Activated CD4-positive, alpha-beta T cell treated with anti-CD3 and anti-CD28 coated beads for 36 hours (primary cell): Measurements from ENCODE around the gene SUPT5H. TPM values are rescaled to one million over a fixed set of nuclear protein-coding genes. Genes with fewer than 3 reads are reported as not detected.
A peak's percentile ranks its signal among the peaks of the same experiment; 100 is the strongest.

Experiments used
- ATAC-seq: fragments of 200-7000 bp; cut with Tn5 transposase; one replicate; pipeline ENCODE4 v1.10.0; 2021; ENCODE audit warnings: mild to moderate bottlenecking, moderate library complexity
- CTCF ChIA-PET: fragments of 350-600 bp; sonication (Branson Sonifier 250); formaldehyde crosslinking; loops from one replicate; lab custom pipeline; 2021; ENCODE audit warnings: antibody characterized with exemption; lab: Charles Lee
- POLR2A ChIA-PET: fragments of 350-600 bp; sonication (Branson Sonifier 250); formaldehyde crosslinking; loops from one replicate; lab custom pipeline; 2021; ENCODE audit warnings: antibody characterized with exemption, inconsistent platforms; lab: Charles Lee
- DNase-seq: peaks from one replicate; pipeline ENCODE4 v3.0.0-alpha.2; 2020
- H3K27ac Mint-ChIP-seq: one replicate; pipeline ENCODE4 v1.8.0; 2021; ENCODE audit warnings: mixed read lengths
- H3K27me3 Mint-ChIP-seq: one replicate; pipeline ENCODE4 v1.8.0; 2021; ENCODE audit warnings: mixed read lengths
- H3K36me3 Mint-ChIP-seq: one replicate; pipeline ENCODE4 v1.8.0; 2021; ENCODE audit warnings: low read depth, mixed read lengths
- H3K4me1 Mint-ChIP-seq: one replicate; pipeline ENCODE4 v1.8.0; 2021; ENCODE audit warnings: mixed read lengths
- H3K4me3 Mint-ChIP-seq: one replicate; pipeline ENCODE4 v1.8.0; 2021; ENCODE audit warnings: mild to moderate bottlenecking, moderate library complexity, mixed read lengths
- H3K9me3 Mint-ChIP-seq: one replicate; pipeline ENCODE4 v1.8.0; 2021; ENCODE audit warnings: low read depth, mixed read lengths
- intact Hi-C, 2 experiments: fragments of 100-400 bp; cut with DNase I in 1 of 2; cut with micrococcal nuclease in 1 of 2; formaldehyde crosslinking; loops; one replicate each; pipeline versions ENCODE4 v1.14.2 to v1.15.1; 2022 to 2024; cut with DNase I, micrococcal nuclease
- total RNA-seq, 2 experiments: library from RNA; stranded (reverse); gene quantifications; one replicate each; pipeline ENCODE4 v1.2.3, GENCODE V29; 2021

The SUPT5H gene
- total RNA-seq, 2 experiments from 2014 or later, result 157 to 165 TPM

DNA sequence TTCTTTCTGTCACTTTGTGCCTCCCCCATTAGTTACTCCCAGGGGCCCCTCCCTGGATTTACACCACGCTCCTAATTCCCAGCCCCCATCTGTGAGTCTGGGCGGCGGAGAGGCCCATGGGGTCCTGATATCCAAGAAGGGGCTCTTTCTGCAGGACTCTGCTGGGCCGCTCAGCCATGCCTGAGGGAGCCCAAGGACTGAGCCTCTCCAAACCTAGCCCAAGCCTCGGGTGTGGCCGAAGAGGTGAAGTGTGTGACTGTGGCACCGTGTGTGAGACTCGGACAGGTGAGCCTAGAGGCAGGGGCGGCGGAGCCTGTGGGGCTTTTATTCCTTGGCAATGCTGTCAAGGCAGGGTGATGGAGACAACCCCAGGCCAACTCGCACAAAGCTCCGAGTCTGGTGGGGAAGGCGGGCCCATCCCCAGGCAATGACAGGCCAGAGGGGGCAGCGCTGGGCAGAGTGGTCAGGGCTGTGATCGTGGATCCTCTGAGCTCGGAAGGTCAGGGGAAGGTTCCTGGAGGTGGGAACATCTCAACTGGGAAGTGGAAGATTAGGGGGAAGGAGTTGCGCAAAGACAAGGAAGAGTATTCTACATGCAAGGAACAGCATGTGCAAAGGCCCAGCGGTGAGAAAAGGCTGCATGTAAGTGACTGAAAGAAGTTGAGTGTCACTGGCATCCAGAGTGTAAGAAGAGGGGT lies 31.3 kb upstream of the SUPT5H start:
- ChIA-PET POLR2A (interaction anchor here (1.1 kb wide), 1 partner anchor 22 kb away, joined by 3 read pairs; the partner anchor contains the start of gene RPS16), CTCF (interaction anchor here (0.6 to 0.9 kb wide), 4 partner anchors 10 to 86 kb away, joined by 3 read pairs; no protein-coding TSS in a partner anchor)
- H3K27me3 Mint-ChIP-seq, result no peaks in the 10 kb centered on the region
- peak overlapping the region; percentile 73 for H3K4me3 Mint-ChIP-seq
- H3K4me1 Mint-ChIP-seq, result peaks cover 32% of the 10 kb centered on the region
- peak overlapping the region; percentile 77 for H3K27ac Mint-ChIP-seq
- DNase-seq, result no peak
- H3K36me3 Mint-ChIP-seq, result peaks cover 23% of the 10 kb centered on the region
- intact Hi-C loops, result loop anchor here (2.0 kb wide), 2 partner anchors 17 to 483 kb away; partner anchors contain the start of genes MRPS12 (in 1 of the 2) and SARS2 (in 1 of the 2)
- no peak for ATAC-seq
- no peaks in the 10 kb centered on the region for H3K9me3 Mint-ChIP-seq

- H3K4me3 Mint-ChIP-seq, result no peak overlapping the region
- H3K27ac Mint-ChIP-seq, result no peak overlapping the region
- no peak for ATAC-seq
- intact Hi-C loops, result no loop called here
- CTCF ChIA-PET, result interaction anchor here (0.6 to 1.2 kb wide), 3 partner anchors 12 to 18 kb away, joined by 3 read pairs; no protein-coding TSS in a partner anchor
- H3K36me3 Mint-ChIP-seq, result peaks cover 23% of the 10 kb centered on the region
- H3K4me1 Mint-ChIP-seq, result peaks cover 29% of the 10 kb centered on the region
- H3K27me3 Mint-ChIP-seq, result no peaks in the 10 kb centered on the region
- H3K9me3 Mint-ChIP-seq, result no peaks in the 10 kb centered on the region
- POLR2A ChIA-PET, result no interaction called here
- no peak for DNase-seq
Measured at GRCh38 chr19:39415111-39416046, 30.0 kb upstream of the SUPT5H start.

DNA sequence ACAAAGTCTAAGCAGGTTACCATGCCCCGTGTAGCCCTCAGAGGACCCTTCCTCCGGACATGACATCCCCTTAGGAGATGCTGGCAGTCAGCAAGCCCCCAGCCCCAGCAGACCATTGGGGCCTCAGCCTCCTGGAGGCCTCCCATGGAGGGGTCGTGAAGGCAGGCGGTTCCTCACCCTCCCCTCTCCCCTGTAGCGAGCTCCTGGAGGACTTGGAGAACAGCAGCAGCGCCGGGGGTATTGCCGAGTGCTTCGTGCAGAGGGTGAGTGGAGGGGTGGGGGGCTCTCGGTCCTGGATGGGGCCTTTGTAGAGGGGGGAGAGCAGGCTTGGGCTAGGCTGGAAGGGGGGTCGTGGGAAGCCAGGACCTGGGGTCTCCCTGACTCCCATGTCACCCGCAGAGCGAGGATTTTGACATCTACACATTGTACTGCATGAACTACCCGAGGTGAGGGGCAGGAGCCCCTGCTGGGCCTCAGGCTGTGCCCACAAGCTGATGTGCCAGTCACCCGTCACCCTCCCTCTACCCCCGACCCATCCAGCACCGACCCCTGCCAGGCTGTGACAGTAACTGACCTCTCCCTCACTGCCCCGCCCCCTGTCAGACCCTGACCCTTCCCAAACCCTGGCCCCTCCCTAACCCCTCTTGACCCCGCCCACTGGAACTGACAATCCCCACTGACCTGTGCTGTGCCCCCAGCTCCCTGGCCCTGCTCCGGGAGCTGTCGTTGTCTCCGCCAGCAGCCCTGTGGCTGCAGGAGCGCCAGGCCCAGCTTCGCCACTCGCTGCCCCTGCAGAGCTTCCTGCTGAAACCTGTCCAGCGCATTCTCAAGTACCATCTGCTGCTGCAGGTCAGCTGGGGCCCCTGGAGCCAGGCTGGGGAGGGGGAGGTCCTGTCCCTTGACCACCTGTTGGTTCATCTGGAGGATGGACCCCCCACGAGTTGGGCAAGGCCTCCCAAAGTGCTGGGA lies 28.9 kb upstream of the SUPT5H start:
- H3K4me1 Mint-ChIP-seq, result peaks cover 18% of the 10 kb centered on the region
- no peak for DNase-seq
- H3K27me3 Mint-ChIP-seq, result no peaks in the 10 kb centered on the region
- POLR2A ChIA-PET, result interaction anchor here (0.7 kb wide), 1 partner anchor 11 kb away, joined by 3 read pairs; no protein-coding TSS in a partner anchor
- no peak overlapping the region for H3K27ac Mint-ChIP-seq
- peaks cover 20% of the 10 kb centered on the region for H3K36me3 Mint-ChIP-seq
- intact Hi-C loops, result no loop called here
- H3K9me3 Mint-ChIP-seq, result no peaks in the 10 kb centered on the region
- ATAC-seq, result no peak
- no peak overlapping the region for H3K4me3 Mint-ChIP-seq
- CTCF ChIA-PET, result interaction anchor here (1.2 kb wide), 1 partner anchor 11 kb away, joined by 3 read pairs; no protein-coding TSS in a partner anchor

DNA sequence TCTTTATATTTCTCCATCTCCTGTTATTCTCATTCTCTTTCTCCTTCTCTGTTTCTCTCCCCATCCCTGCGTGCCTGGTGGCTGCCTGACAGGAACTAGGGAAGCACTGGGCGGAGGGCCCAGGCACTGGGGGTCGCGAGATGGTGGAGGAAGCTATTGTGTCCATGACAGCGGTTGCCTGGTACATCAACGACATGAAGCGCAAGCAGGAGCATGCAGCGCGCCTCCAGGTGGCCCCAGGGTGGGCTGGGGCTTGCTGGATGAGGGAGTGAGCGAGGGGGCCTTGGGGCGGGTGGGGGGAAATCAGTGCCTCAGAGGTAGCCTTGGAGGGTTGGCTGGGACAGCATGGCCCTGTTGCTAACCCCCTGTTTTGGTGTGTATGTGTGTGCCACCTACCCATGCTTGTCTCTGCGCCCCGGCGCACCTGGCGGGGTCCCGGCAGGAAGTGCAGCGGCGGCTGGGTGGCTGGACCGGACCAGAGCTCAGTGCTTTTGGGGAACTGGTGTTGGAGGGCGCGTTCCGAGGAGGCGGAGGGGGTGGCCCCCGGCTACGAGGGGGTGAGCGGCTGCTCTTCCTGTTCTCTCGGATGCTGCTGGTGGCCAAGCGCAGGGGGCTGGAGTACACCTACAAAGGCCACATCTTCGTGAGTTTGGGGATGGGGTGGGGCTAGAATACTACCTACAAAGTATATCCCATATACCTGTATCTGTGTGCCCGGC lies 27.8 kb upstream of the SUPT5H start:
- H3K27ac Mint-ChIP-seq, result no peak overlapping the region
- H3K36me3 Mint-ChIP-seq, result peaks cover 22% of the 10 kb centered on the region
- H3K27me3 Mint-ChIP-seq, result no peaks in the 10 kb centered on the region
- peaks cover 15% of the 10 kb centered on the region for H3K4me1 Mint-ChIP-seq
- H3K4me3 Mint-ChIP-seq, result no peak overlapping the region
- ATAC-seq (no peak), DNase-seq (no peak)
- no peaks in the 10 kb centered on the region for H3K9me3 Mint-ChIP-seq
- CTCF ChIA-PET, result no interaction called here
- POLR2A ChIA-PET, result interaction anchor here (0.7 to 1.2 kb wide), 2 partner anchors 10 to 26 kb away, joined by 3 read pairs; partner anchors contain the start of genes MED29 and PAF1
- intact Hi-C loops, result no loop called here

DNA sequence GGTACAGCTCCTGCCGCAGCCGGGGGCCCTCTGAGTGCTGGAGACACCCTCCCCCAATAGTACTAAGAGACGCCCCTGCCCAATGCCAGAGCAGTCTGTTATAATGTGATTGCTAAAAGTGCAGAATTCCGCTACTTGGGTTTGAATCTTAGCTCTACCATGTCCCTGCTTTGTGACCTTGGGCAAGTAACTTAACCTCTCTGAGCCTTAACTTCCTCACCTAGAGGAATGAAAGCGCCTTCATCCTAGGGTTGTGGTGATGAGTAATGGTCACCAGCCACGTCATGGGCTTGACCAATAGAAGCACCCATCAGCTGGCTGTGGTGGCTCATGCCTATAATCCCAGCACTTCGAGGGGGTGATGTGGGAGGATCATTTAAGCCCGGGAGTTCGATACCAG lies 26.4 kb upstream of the SUPT5H start:
- CTCF ChIA-PET, result interaction anchor here (1.4 kb wide), 1 partner anchor 21 kb away, joined by 4 read pairs; no protein-coding TSS in a partner anchor
- intact Hi-C loops, result no loop called here
- no peaks in the 10 kb centered on the region for H3K27me3 Mint-ChIP-seq
- H3K4me3 Mint-ChIP-seq, result no peak overlapping the region
- H3K36me3 Mint-ChIP-seq, result peaks cover 24% of the 10 kb centered on the region
- H3K27ac Mint-ChIP-seq, result no peak overlapping the region
- no peak for ATAC-seq
- POLR2A ChIA-PET, result interaction anchor here (0.6 to 1.2 kb wide), 2 partner anchors 28 to 36 kb away, joined by 3 read pairs; partner anchors contain the start of genes MED29 and PAF1
- peaks cover 11% of the 10 kb centered on the region for H3K4me1 Mint-ChIP-seq
- DNase-seq, result no peak
- H3K9me3 Mint-ChIP-seq, result no peaks in the 10 kb centered on the region

DNA sequence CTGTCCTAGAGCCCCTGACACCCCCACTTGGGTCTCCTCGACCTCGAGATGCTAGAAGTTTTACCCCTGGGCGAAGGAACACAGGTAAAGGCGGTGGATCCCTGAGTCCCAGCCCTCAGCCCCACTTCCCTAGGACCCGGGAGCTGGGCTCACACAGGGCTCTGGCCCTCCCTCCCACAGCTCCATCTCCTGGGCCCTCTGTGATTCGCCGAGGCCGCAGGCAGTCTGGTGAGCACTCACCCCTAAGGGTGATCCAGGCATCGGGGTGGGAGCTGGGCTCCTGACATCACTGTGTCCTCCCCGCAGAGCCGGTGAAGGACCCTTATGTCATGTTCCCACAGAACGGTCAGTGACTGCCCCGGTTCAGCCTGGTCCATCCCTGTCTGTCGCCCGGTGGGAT lies 24.6 kb upstream of the SUPT5H start:
- ChIA-PET POLR2A (interaction anchor here (1.2 kb wide), 1 partner anchor 15 kb away, joined by 3 read pairs; no protein-coding TSS in a partner anchor), CTCF (interaction anchor here (0.8 to 1.2 kb wide), 5 partner anchors 9 to 93 kb away, joined by 3 to 5 read pairs (median 4); partner anchors contain the start of gene RPS16)
- H3K27me3 Mint-ChIP-seq, result no peaks in the 10 kb centered on the region
- H3K27ac Mint-ChIP-seq, result no peak overlapping the region
- intact Hi-C loops, result no loop called here
- no peaks in the 10 kb centered on the region for H3K9me3 Mint-ChIP-seq
- no peak for ATAC-seq
- peaks cover 22% of the 10 kb centered on the region for H3K36me3 Mint-ChIP-seq
- no peak for DNase-seq
- H3K4me1 Mint-ChIP-seq, result no peaks in the 10 kb centered on the region
- no peak overlapping the region for H3K4me3 Mint-ChIP-seq

DNA sequence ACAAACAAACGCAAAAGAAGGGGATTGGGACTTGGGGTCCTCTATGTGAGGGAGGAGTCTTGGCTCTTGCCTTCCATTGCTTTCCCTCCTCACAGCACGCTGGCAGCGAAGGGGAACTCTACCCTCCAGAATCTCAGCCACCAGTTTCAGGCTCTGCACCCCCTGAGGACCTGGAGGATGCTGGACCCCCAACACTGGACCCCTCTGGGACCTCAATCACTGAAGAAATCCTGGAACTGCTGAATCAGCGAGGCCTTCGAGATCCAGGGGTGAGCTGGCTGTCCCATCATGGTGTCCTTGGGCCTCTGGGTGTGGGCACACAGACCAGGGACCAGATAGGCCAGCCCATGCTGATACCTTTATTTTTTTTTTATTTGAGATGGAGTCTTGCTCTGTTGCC lies 23.4 kb upstream of the SUPT5H start:
- H3K4me1 Mint-ChIP-seq, result no peaks in the 10 kb centered on the region
- CTCF ChIA-PET, result no interaction called here
- no peak for ATAC-seq
- H3K27ac Mint-ChIP-seq, result no peak overlapping the region
- intact Hi-C loops, result no loop called here
- no peak overlapping the region for H3K4me3 Mint-ChIP-seq
- POLR2A ChIA-PET, result no interaction called here
- H3K27me3 Mint-ChIP-seq, result no peaks in the 10 kb centered on the region
- DNase-seq, result no peak
- H3K36me3 Mint-ChIP-seq, result peaks cover 22% of the 10 kb centered on the region
- no peaks in the 10 kb centered on the region for H3K9me3 Mint-ChIP-seq

- Mint-ChIP-seq H3K4me3 (no peak overlapping the region), H3K9me3 (no peaks in the 10 kb centered on the region), H3K27me3 (no peaks in the 10 kb centered on the region), H3K36me3 (peaks cover 19% of the 10 kb centered on the region), H3K4me1 (no peaks in the 10 kb centered on the region), H3K27ac (no peak overlapping the region)
- DNase-seq (no peak), ATAC-seq (no peak)
- POLR2A ChIA-PET, result no interaction called here
- CTCF ChIA-PET, result interaction anchor here (1.0 to 1.2 kb wide), 2 partner anchors 9 to 51 kb away, joined by 3 read pairs; no protein-coding TSS in a partner anchor
- intact Hi-C loops, result no loop called here
Measured at GRCh38 chr19:39423258-39424086, 21.9 kb upstream of the SUPT5H start.

- DNase-seq, result no peak
- H3K27me3 Mint-ChIP-seq, result no peaks in the 10 kb centered on the region
- intact Hi-C loops, result no loop called here
- CTCF ChIA-PET, result interaction anchor here (1.0 to 1.1 kb wide), 2 partner anchors 11 to 108 kb away, joined by 3 to 5 read pairs; partner anchors contain the start of gene EID2B
- POLR2A ChIA-PET, result no interaction called here
- peaks cover 15% of the 10 kb centered on the region for H3K36me3 Mint-ChIP-seq
- H3K4me3 Mint-ChIP-seq, result no peak overlapping the region
- ATAC-seq, result no peak
- H3K27ac Mint-ChIP-seq, result no peak overlapping the region
- no peaks in the 10 kb centered on the region for H3K9me3 Mint-ChIP-seq
- no peaks in the 10 kb centered on the region for H3K4me1 Mint-ChIP-seq
Measured at GRCh38 chr19:39424934-39425333, 20.4 kb upstream of the SUPT5H start.
